Activated naive CD4-positive, alpha-beta T cell treated with anti-CD3 and anti-CD28 coated beads for 36 hours (primary cell): Measurements from ENCODE around the gene PHACTR3. TPM values are rescaled to one million over a fixed set of nuclear protein-coding genes. Genes with fewer than 3 reads are reported as not detected.

Experiments used
- CTCF ChIA-PET: fragments of 350-600 bp; sonication (Branson Sonifier 250); formaldehyde crosslinking; loops from one replicate; lab custom pipeline; 2021; ENCODE audit warnings: antibody characterized with exemption; lab: Charles Lee
- DNase-seq: peaks from one replicate; pipeline ENCODE4 v3.0.0-alpha.2; 2020
- H3K27ac Mint-ChIP-seq: one replicate; pipeline ENCODE4 v1.8.0; 2021; ENCODE audit warnings: mild to moderate bottlenecking, mixed read lengths
- H3K27me3 Mint-ChIP-seq: one replicate; pipeline ENCODE4 v1.8.0; 2021; ENCODE audit warnings: low read depth, mixed read lengths
- H3K36me3 Mint-ChIP-seq: one replicate; pipeline ENCODE4 v1.8.0; 2021; ENCODE audit warnings: low read depth, mixed read lengths
- H3K4me1 Mint-ChIP-seq: one replicate; pipeline ENCODE4 v1.8.0; 2021; ENCODE audit warnings: low read depth, mixed read lengths
- H3K4me3 Mint-ChIP-seq: one replicate; pipeline ENCODE4 v1.8.0; 2021; ENCODE audit warnings: mild to moderate bottlenecking, moderate library complexity, mixed read lengths
- H3K9me3 Mint-ChIP-seq: one replicate; pipeline ENCODE4 v1.8.0; 2021; ENCODE audit warnings: mixed read lengths
- intact Hi-C: fragments of 100-400 bp; cut with micrococcal nuclease; formaldehyde crosslinking; loops from one replicate; pipeline ENCODE4 v1.15.1; 2023
- total RNA-seq, 2 experiments: library from RNA; stranded (reverse); gene quantifications; one replicate each; pipeline ENCODE4 v1.2.3, GENCODE V29; 2021

The PHACTR3 gene
- total RNA-seq, 2 experiments from 2014 or later = not detected

DNA sequence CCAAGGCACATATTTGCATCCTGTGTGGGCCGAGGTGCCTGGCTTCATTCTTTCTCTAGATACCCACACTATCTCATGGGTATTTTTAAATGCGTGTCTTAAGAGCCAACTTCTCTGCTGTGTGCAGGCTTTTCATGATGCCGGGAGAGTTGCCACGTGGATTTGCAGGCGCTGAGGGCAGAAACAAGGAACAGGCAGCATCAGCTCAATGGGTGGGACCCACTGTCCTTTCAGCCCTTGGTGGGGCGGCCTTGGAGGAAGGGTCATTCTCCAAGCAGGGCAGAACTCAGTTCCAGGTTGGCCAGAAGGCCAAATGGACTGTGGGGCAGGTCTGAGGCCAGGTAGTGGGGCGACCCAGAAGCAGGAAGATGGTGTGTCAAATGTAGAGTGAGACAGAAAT is 84.7 kb downstream of the PHACTR3 start:
- intact Hi-C loops = no loop called here
- H3K27me3 Mint-ChIP-seq = peaks cover 11% of the 10 kb centered on the region
- CTCF ChIA-PET = no interaction called here
- H3K36me3 Mint-ChIP-seq = no peaks in the 10 kb centered on the region
- no peak for DNase-seq
- no peaks in the 10 kb centered on the region for H3K4me1 Mint-ChIP-seq
- no peaks in the 10 kb centered on the region for H3K9me3 Mint-ChIP-seq
- no peak overlapping the region for H3K27ac Mint-ChIP-seq
- H3K4me3 Mint-ChIP-seq = no peak overlapping the region

GRCh38 chr20:59690101-59690500 is 85.8 kb downstream of the PHACTR3 start:
- H3K9me3 Mint-ChIP-seq = no peaks in the 10 kb centered on the region
- H3K4me3 Mint-ChIP-seq = no peak overlapping the region
- CTCF ChIA-PET = interaction anchor here (0.6 kb wide), 1 partner anchor 168 kb away, joined by 5 read pairs; no protein-coding TSS in a partner anchor
- H3K36me3 Mint-ChIP-seq = no peaks in the 10 kb centered on the region
- intact Hi-C loops = no loop called here
- peaks cover 11% of the 10 kb centered on the region for H3K27me3 Mint-ChIP-seq
- DNase-seq = no peak
- H3K4me1 Mint-ChIP-seq = no peaks in the 10 kb centered on the region
- no peak overlapping the region for H3K27ac Mint-ChIP-seq

- intact Hi-C loops = no loop called here
- Mint-ChIP-seq H3K9me3 (no peaks in the 10 kb centered on the region), H3K4me3 (no peak overlapping the region), H3K36me3 (no peaks in the 10 kb centered on the region), H3K4me1 (no peaks in the 10 kb centered on the region), H3K27me3 (peaks cover 11% of the 10 kb centered on the region), H3K27ac (no peak overlapping the region)
- CTCF ChIA-PET = no interaction called here
- no peak for DNase-seq
Measured at GRCh38 chr20:59690976-59691375, 86.6 kb downstream of the PHACTR3 start.

DNA sequence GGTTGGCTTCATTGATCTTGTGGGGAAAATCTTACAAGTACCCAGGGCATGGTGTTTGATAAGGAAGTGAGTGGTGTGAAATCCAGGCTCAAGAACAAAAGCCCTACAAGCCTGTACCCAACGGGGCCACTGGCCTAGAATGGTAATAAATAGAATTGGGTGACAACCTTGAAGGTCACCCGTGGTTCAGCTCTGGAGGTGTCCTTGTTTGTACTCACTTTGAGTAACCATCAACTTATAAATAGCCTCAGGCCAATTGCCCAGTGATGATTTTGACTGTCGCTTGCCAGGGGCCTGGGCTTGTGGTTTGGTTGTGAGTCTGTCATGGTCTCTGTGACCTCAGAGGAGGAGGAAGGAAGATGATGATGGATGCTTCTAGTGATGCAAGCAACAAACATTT is 87.8 kb downstream of the PHACTR3 start:
- H3K4me3 Mint-ChIP-seq = no peak overlapping the region
- H3K36me3 Mint-ChIP-seq = no peaks in the 10 kb centered on the region
- H3K9me3 Mint-ChIP-seq = no peaks in the 10 kb centered on the region
- intact Hi-C loops = no loop called here
- CTCF ChIA-PET = no interaction called here
- no peak for DNase-seq
- H3K27ac Mint-ChIP-seq = no peak overlapping the region
- H3K27me3 Mint-ChIP-seq = peaks cover 11% of the 10 kb centered on the region
- H3K4me1 Mint-ChIP-seq = no peaks in the 10 kb centered on the region

GRCh38 chr20:59693587-59693986 is 89.2 kb downstream of the PHACTR3 start:
- Mint-ChIP-seq H3K4me1 (no peaks in the 10 kb centered on the region), H3K4me3 (no peak overlapping the region), H3K9me3 (no peaks in the 10 kb centered on the region), H3K36me3 (no peaks in the 10 kb centered on the region), H3K27me3 (peaks cover 11% of the 10 kb centered on the region), H3K27ac (no peak overlapping the region)
- intact Hi-C loops = no loop called here
- DNase-seq = no peak
- CTCF ChIA-PET = no interaction called here

- no peaks in the 10 kb centered on the region for H3K36me3 Mint-ChIP-seq
- CTCF ChIA-PET = no interaction called here
- no peak overlapping the region for H3K4me3 Mint-ChIP-seq
- H3K4me1 Mint-ChIP-seq = no peaks in the 10 kb centered on the region
- DNase-seq = no peak
- H3K27me3 Mint-ChIP-seq = peaks cover 5% of the 10 kb centered on the region
- no peaks in the 10 kb centered on the region for H3K9me3 Mint-ChIP-seq
- intact Hi-C loops = no loop called here
- no peak overlapping the region for H3K27ac Mint-ChIP-seq
Measured at GRCh38 chr20:59696476-59696875, 92.1 kb downstream of the PHACTR3 start.

GRCh38 chr20:59697068-59697467 is 92.7 kb downstream of the PHACTR3 start:
- no peaks in the 10 kb centered on the region for H3K9me3 Mint-ChIP-seq
- H3K27me3 Mint-ChIP-seq = peaks cover 4% of the 10 kb centered on the region
- no peak overlapping the region for H3K4me3 Mint-ChIP-seq
- no peaks in the 10 kb centered on the region for H3K36me3 Mint-ChIP-seq
- intact Hi-C loops = no loop called here
- H3K27ac Mint-ChIP-seq = no peak overlapping the region
- no peaks in the 10 kb centered on the region for H3K4me1 Mint-ChIP-seq
- no peak for DNase-seq
- CTCF ChIA-PET = no interaction called here

DNA sequence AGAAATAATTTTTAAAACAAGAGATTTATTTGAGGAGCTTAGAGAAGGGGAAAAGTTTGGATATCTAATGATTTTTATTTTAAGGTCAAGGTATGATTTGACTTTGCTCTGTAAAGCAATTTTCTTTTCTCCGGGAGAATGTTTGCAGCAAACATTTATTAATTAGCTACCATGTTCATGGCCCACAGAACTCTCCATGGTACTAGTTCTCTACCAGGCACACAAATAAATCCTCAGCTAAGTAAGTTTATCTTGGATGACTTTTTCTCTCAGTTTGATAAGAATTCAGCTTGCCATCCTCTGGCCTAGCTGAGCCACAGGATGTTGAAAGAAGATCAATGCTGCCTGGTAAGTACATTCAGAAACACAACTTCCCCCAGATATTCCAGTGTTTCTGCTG is 94.3 kb downstream of the PHACTR3 start:
- no peaks in the 10 kb centered on the region for H3K9me3 Mint-ChIP-seq
- H3K27ac Mint-ChIP-seq = no peak overlapping the region
- DNase-seq = no peak
- intact Hi-C loops = no loop called here
- H3K36me3 Mint-ChIP-seq = no peaks in the 10 kb centered on the region
- H3K4me3 Mint-ChIP-seq = no peak overlapping the region
- H3K4me1 Mint-ChIP-seq = no peaks in the 10 kb centered on the region
- CTCF ChIA-PET = interaction anchor here (0.6 kb wide), 1 partner anchor 11 kb away, joined by 3 read pairs; no protein-coding TSS in a partner anchor
- peaks cover under 1% of the 10 kb centered on the region for H3K27me3 Mint-ChIP-seq

DNA sequence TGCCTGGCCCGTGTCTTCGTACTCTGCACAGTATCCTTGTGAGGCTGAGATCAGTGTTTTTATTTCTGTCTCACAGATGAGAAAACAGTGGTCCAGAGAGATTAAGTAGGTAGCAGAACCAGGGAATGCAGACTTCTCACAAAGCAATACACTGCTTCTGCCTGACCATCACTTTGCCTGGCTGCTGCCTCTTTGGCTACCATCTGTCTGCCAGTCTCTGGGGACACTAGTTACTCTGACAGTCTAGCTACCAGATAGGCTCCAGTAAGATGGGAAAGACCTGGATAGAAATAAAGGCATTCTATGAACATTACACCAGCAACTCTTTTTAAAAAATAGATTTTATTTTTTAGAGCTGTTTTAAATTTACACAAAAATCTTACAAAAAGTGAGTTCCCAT is 96.9 kb downstream of the PHACTR3 start:
- Mint-ChIP-seq H3K27me3 (no peaks in the 10 kb centered on the region), H3K27ac (no peak overlapping the region), H3K9me3 (no peaks in the 10 kb centered on the region), H3K4me1 (no peaks in the 10 kb centered on the region), H3K4me3 (no peak overlapping the region), H3K36me3 (no peaks in the 10 kb centered on the region)
- CTCF ChIA-PET = no interaction called here
- intact Hi-C loops = no loop called here
- no peak for DNase-seq

GRCh38 chr20:59703046-59703445 is 98.7 kb downstream of the PHACTR3 start:
- H3K27ac Mint-ChIP-seq = no peak overlapping the region
- CTCF ChIA-PET = no interaction called here
- intact Hi-C loops = no loop called here
- H3K27me3 Mint-ChIP-seq = no peaks in the 10 kb centered on the region
- H3K9me3 Mint-ChIP-seq = no peaks in the 10 kb centered on the region
- no peaks in the 10 kb centered on the region for H3K36me3 Mint-ChIP-seq
- no peak overlapping the region for H3K4me3 Mint-ChIP-seq
- DNase-seq = no peak
- no peaks in the 10 kb centered on the region for H3K4me1 Mint-ChIP-seq

DNA sequence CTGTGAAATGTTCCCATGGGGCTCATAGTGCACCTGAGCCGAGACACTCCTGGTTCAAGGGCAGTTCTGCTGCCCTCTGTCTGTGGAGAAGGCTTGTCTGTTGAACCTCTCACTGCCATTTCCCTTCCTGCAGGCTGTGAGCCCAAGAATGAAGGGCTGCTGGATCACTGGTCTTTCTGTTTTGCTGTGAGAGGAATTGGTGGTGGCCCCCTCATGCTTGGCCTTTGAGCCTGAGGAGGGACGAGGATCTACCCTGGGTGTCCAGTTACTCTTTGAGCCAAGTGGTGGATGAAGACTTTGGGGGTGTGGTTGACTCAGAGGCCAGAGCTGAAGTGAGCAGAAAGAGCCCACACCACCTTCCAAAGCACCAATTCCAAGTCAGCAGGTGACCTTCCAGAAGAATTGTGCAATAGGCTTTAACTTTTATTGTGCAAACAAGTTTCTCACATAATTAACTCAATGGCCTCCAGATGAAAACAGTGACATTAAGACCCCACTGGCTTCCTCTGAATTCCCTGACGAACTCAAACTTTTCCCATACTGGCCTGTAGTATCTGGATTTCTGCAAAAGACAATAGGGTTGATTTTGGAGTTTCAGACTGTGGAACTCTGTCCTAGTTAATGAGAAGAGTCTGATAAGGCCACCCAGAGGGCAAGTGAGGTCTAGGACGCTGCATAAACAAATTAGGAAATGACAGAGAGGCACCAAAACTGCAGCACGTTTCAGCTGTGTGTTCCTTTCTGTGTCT is 101.5 kb downstream of the PHACTR3 start:
- H3K4me3 Mint-ChIP-seq = no peak overlapping the region
- CTCF ChIA-PET = interaction anchor here (0.6 kb wide), 1 partner anchor 1028 kb away, joined by 3 read pairs; no protein-coding TSS in a partner anchor
- H3K27me3 Mint-ChIP-seq = peaks cover 2% of the 10 kb centered on the region
- H3K36me3 Mint-ChIP-seq = no peaks in the 10 kb centered on the region
- intact Hi-C loops = no loop called here
- no peaks in the 10 kb centered on the region for H3K9me3 Mint-ChIP-seq
- H3K4me1 Mint-ChIP-seq = no peaks in the 10 kb centered on the region
- no peak overlapping the region for H3K27ac Mint-ChIP-seq
- DNase-seq = no peak

DNA sequence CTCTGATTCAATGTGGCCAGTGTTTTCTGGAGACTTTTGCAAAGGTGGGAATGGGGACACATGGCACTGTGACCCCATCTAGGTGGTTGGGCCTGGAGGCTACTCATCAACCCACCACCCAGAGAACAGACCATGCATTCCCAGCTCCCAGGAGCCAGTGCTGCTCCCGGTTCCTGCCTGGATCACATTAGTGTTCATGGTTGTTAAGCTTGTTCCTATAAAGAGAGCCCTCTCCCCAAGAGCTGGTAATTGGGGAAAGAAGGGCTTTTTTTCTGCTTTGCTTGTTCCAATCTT is 102.0 kb downstream of the PHACTR3 start:
- intact Hi-C loops = no loop called here
- CTCF ChIA-PET = interaction anchor here (0.6 kb wide), 1 partner anchor 1029 kb away, joined by 3 read pairs; no protein-coding TSS in a partner anchor
- Mint-ChIP-seq H3K36me3 (no peaks in the 10 kb centered on the region), H3K9me3 (no peaks in the 10 kb centered on the region), H3K4me3 (no peak overlapping the region), H3K27ac (no peak overlapping the region), H3K27me3 (peaks cover 2% of the 10 kb centered on the region), H3K4me1 (no peaks in the 10 kb centered on the region)
- DNase-seq = no peak

GRCh38 chr20:59708326-59708725 is 104.0 kb downstream of the PHACTR3 start:
- H3K27me3 Mint-ChIP-seq = peaks cover 7% of the 10 kb centered on the region
- H3K36me3 Mint-ChIP-seq = no peaks in the 10 kb centered on the region
- CTCF ChIA-PET = no interaction called here
- no peak overlapping the region for H3K4me3 Mint-ChIP-seq
- no peak overlapping the region for H3K27ac Mint-ChIP-seq
- no peaks in the 10 kb centered on the region for H3K4me1 Mint-ChIP-seq
- intact Hi-C loops = no loop called here
- no peak for DNase-seq
- peaks cover 5% of the 10 kb centered on the region for H3K9me3 Mint-ChIP-seq
